Measurements from ENCODE around the gene GLE1.

DNA sequence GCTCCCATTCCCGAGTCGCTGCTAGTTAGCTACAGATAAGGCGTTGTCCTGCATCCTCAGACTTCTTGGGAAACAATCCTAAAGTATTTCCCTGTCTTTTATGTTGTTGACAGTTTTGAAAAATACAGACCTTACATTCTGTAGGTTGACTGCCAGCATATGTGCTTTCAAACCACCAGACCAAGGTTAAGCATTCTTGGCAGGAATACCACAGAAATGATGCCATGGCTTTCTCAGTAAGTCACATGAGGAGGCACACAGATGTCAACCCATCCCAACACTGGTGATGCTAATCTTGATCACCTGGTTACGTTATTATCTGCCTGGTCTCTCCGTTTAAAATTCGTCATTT lies 871 bp downstream of the GLE1 start:
- TF ChIP-seq, protein P1, sequence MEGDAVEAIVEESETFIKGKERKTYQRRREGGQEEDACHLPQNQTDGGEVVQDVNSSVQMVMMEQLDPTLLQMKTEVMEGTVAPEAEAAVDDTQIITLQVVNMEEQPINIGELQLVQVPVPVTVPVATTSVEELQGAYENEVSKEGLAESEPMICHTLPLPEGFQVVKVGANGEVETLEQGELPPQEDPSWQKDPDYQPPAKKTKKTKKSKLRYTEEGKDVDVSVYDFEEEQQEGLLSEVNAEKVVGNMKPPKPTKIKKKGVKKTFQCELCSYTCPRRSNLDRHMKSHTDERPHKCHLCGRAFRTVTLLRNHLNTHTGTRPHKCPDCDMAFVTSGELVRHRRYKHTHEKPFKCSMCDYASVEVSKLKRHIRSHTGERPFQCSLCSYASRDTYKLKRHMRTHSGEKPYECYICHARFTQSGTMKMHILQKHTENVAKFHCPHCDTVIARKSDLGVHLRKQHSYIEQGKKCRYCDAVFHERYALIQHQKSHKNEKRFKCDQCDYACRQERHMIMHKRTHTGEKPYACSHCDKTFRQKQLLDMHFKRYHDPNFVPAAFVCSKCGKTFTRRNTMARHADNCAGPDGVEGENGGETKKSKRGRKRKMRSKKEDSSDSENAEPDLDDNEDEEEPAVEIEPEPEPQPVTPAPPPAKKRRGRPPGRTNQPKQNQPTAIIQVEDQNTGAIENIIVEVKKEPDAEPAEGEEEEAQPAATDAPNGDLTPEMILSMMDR (IDR thresholded peaks at IDR 0.05) = no peak
- no peak for TF ChIP-seq POLR2A (IDR thresholded peaks at IDR 0.05)

Data from esophagus squamous epithelium (tissue), 4 donors.